ENCODE measurements around the gene REG3A.

The REG3A gene

DNA sequence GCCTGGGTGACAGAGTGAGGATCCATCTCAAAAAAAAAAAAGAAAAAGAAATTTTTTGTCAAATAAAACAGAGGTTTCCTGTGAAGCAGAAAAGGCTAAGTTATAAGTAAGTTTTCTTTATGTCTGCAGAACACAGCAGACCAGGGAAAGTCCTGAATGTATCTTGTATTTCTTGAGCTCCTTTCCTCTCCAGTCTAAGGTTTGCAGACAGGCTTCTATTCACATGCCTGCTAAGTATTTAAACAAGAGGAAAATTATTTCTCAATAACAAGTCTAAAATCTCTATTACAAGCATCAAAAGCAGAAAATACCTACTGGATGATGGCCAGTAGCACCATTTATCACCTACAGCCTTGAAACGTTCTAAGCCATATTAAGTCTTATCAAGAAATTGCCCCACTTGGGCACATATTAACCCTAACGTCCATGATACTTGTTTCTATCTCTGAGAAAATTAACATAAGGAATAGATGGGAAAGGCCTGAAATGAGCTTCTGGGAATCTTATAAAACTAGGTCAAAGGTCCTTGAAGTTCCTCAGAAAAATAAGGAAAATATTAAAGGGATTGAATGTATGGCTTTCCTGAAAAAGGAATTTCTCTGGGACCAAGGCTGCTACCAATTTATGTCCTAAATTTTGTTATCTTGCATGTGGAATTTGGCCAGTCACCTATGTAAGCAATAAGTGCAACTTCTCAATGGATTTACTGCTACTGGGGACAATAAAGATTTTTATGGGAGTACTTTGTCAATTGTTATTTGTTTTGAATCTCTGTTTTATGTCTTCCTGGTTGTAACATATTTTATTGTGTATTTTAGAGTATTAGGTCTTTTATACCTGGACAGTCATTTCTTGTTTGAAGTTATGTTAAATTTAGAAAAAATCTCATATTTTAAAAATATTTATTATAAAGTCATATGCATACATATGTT, 42.3 kb downstream of the REG3A start:
- DNase-seq, result no peak

DNA sequence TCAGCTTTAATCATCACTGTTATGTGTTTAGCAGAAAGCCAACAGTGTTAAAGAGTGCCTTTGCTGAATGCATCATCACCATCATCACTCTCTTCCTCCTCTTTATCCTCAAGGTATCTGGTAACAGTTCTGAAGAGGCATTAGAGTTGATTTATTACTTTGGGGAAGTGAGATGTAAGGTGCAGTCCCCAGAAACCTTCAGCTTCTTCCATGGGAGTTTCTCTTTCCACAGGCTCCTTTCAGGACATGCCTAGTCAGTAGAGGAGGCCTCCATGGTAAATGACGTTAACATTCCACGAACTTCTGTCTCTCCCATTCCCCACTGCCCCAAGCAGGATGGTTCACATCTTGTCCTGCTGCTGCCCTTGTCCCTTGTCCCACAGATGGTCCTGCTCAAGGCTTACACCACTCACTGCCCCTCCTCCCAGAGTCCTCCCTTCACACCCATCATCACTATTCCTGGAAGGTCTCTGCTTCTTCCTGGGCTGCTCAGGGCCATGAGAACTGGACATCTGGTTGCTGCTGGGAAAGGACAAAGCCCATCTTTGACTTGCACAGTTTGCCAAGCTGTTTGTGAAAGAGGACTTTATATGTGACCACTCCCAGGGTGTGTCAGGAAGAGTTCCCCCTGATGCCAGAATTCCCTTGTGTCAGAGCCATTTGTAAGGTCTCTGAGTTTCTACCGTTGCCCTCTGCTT, 44.6 kb downstream of the REG3A start:
- no peak for DNase-seq

DNA sequence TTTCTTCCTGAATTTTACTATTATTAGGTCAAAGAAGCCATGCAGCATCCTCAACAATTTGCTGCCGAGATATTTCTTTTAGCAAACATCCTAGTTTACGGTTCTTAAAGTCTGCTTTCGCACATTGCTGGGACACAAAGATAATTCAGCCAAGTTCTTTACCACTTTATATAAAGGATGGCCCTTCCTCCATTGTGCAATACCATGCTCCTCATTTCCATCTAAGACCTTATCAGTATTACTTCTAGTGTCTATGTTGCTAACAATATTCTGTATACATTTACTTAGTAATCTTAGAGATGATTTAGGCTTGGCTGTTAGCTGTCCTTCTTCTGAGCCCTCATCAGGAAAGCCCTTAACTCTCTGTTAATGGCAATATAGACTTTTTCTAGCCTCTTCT, 47.3 kb downstream of the REG3A start:
- no peak for DNase-seq
